Tibial nerve (tissue), 4 donors: ENCODE measurements around the gene CAMK1D. TPM values are rescaled to one million over a fixed set of nuclear protein-coding genes. Genes with fewer than 3 reads are reported as not detected.
"Not testable (repeated sequence)": the region's sequence is repeated elsewhere in the genome, so short reads cannot be mapped to it uniquely, and the experiment has no call there.

Experiments used
- DNase-seq, 2 donors: peaks; one replicate each; pipeline ENCODE4 v3.0.0-alpha.2; 2019; ENCODE audit warnings: low spot score in 2 of 2
- H3K27ac ChIP-seq, 4 donors: fragments of 200-600 bp; sonication (generic) in 3 of 4; one replicate each; pipeline ENCODE4 v1.5.1; 2017 to 2019; ENCODE audit warnings: mild to moderate bottlenecking in 1 of 4
- H3K27me3 ChIP-seq, 2 donors: fragments of 200-600 bp; sonication (generic) in 1 of 2; one replicate each; pipeline versions ENCODE4 v1.5.1 to v1.6.0; 2017 to 2019
- H3K36me3 ChIP-seq, 3 donors: fragments of 200-600 bp; sonication (generic); one replicate each; pipeline ENCODE4 v1.5.1; 2018 to 2019
- H3K4me1 ChIP-seq, 4 donors: fragments of 200-600 bp; sonication (generic) in 3 of 4; one replicate each; pipeline ENCODE4 v1.5.1; 2017 to 2019
- H3K4me3 ChIP-seq, 4 donors: fragments of 200-600 bp; sonication (generic) in 3 of 4; one replicate each; pipeline ENCODE4 v1.5.1; 2017 to 2019; ENCODE audit warnings: mild to moderate bottlenecking in 1 of 4, moderate library complexity in 1 of 4
- H3K9me3 ChIP-seq, 4 donors: fragments of 200-600 bp; sonication (generic) in 3 of 4; one replicate each; pipeline ENCODE4 v1.5.1; 2017 to 2019
- EP300 ChIP-seq, 2 donors: sonication (generic); formaldehyde crosslinking; IDR thresholded peaks; one replicate each; pipeline ENCODE4 v1.6.1; 2017; ENCODE audit warnings: antibody characterized with exemption in 2 of 2, mild to moderate bottlenecking in 1 of 2
- POLR2A ChIP-seq, 2 donors: fragments of 450-650 bp; IDR thresholded peaks; one replicate each; pipeline ENCODE4 v1.6.1; 2017; ENCODE audit warnings: antibody characterized with exemption in 2 of 2, mild to moderate bottlenecking in 2 of 2, moderate library complexity in 2 of 2
- whole genome bisulfite sequencing, 2 donors: methylation state at CpG; one replicate each; pipeline ENCODE4 v1.1.5; 2018; 5-methylcytosine and 5-hydroxymethylcytosine counted together
- total RNA-seq, 4 donors: library from RNA; depleted of rRNA; stranded (reverse); fragments of >200 nt; gene quantifications; one replicate each; pipeline ENCODE4 v1.1.0, GENCODE V29; 2016
- TF ChIP-seq, protein P1 (sequence below), 5 experiments: fragments of 200-600 bp in 3 of 5; fragments of 450-650 bp in 2 of 5; sonication (generic) in 3 of 5; IDR thresholded peaks; one replicate each; pipeline ENCODE4 v1.5.1; 2016 to 2019; ENCODE audit warnings: antibody characterized with exemption in 5 of 5, mild to moderate bottlenecking in 3 of 5, moderate library complexity in 2 of 5

The CAMK1D gene
- total RNA-seq, 4 donors from 2014 or later: 6.9 to 20.5 (median 17.2) TPM

- no peak for TF ChIP-seq EP300 (IDR thresholded peaks at IDR 0.05)
- TF ChIP-seq, protein P1, sequence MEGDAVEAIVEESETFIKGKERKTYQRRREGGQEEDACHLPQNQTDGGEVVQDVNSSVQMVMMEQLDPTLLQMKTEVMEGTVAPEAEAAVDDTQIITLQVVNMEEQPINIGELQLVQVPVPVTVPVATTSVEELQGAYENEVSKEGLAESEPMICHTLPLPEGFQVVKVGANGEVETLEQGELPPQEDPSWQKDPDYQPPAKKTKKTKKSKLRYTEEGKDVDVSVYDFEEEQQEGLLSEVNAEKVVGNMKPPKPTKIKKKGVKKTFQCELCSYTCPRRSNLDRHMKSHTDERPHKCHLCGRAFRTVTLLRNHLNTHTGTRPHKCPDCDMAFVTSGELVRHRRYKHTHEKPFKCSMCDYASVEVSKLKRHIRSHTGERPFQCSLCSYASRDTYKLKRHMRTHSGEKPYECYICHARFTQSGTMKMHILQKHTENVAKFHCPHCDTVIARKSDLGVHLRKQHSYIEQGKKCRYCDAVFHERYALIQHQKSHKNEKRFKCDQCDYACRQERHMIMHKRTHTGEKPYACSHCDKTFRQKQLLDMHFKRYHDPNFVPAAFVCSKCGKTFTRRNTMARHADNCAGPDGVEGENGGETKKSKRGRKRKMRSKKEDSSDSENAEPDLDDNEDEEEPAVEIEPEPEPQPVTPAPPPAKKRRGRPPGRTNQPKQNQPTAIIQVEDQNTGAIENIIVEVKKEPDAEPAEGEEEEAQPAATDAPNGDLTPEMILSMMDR (IDR thresholded peaks at IDR 0.05): no peak
- TF ChIP-seq POLR2A (IDR thresholded peaks at IDR 0.05): no peak
These were observed 11.1 kb downstream of the CAMK1D start for GRCh38 chr10:12360461-12360860.

GRCh38 chr10:12361115-12361514 is 11.8 kb downstream of the CAMK1D start:
- not testable (repeated sequence) for DNase-seq, H3K36me3 ChIP-seq, H3K9me3 ChIP-seq, H3K4me3 ChIP-seq, H3K27ac ChIP-seq, H3K27me3 ChIP-seq
- 80 to 82% methylated on average over 5 of the region's 5 CpGs for WGBS, 2 donors
- peaks cover 0 to 40% (median 9%) of the 10 kb centered on the region in 4 donors for H3K4me1 ChIP-seq

More at GRCh38 chr10:12360461-12360860, 11.1 kb downstream of the CAMK1D start:
- Histone ChIP-seq H3K27me3 (no peaks in the 10 kb centered on the region), H3K4me3 (no peak overlapping the region), H3K4me1 (peaks cover 0 to 34% (median 9%) of the 10 kb centered on the region in 4 donors), H3K27ac (no peak overlapping the region), H3K36me3 (no peaks in the 10 kb centered on the region), H3K9me3 (no peaks in the 10 kb centered on the region)
- no peak for DNase-seq
- WGBS, 2 donors: 85 to 86% methylated on average over 5 of the region's 5 CpGs

DNA sequence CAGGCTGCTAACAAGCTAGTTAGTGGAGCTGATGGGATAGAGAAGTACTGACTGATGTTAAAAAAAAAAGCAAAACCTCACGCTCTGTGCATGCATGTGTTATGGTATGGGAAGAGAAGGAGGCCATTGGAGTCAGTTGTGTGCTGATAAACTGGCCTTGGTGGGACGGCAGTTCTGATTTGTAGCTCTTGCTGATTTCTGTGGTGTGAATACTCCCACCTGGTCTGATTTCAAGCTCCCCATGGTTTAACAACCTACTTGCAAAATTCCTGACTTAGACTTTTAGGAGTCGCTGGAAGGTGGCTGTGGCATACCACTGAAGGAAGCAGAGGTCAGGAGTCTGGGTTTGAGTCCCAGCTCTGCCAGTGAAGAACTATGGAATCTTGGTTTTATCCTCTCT is 15.2 kb downstream of the CAMK1D start:
- peaks cover 0 to 14% (median 1%) of the 10 kb centered on the region in 4 donors for H3K4me1 ChIP-seq
- TF ChIP-seq, protein P1 (IDR thresholded peaks at IDR 0.05): no peak
- TF ChIP-seq EP300 (IDR thresholded peaks at IDR 0.05): no peak
- TF ChIP-seq POLR2A (IDR thresholded peaks at IDR 0.05): no peak

DNA sequence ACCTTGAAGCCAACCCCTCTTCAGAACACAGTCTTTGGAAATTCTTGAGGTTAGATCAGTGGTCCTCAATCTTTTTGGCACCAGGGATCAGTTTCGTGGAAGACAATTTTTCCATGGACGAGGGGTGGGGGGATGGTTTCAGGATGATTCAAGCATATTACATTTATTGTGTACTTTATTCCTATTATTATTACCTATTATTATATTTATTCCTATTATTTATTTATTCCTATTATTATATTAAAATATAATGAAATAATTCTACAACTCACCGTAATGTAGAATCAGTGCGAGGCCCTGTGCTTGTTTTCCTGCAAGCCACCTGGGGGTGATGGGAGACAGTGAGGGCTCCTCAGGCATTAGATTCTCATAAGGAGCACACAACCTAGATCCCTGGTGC is 17.9 kb downstream of the CAMK1D start:
- no peaks in the 10 kb centered on the region for H3K27me3 ChIP-seq
- H3K4me1 ChIP-seq: peaks cover 0 to 8% (median 0%) of the 10 kb centered on the region in 4 donors
- no peak overlapping the region for H3K27ac ChIP-seq
- H3K4me3 ChIP-seq: no peak overlapping the region
- TF ChIP-seq EP300 (IDR thresholded peaks at IDR 0.05) (no peak), POLR2A (IDR thresholded peaks at IDR 0.05) (no peak)
- TF ChIP-seq, protein P1 (IDR thresholded peaks at IDR 0.05): no peak
- DNase-seq: no peak
- H3K36me3 ChIP-seq: no peaks in the 10 kb centered on the region
- 95 to 96% methylated on average over 4 of the region's 4 CpGs for WGBS, 2 donors
- H3K9me3 ChIP-seq: no peaks in the 10 kb centered on the region

More for the DNA sequence above, 15.2 kb downstream of the CAMK1D start:
- no peak for DNase-seq
- Histone ChIP-seq H3K27ac (no peak overlapping the region), H3K27me3 (no peaks in the 10 kb centered on the region), H3K36me3 (no peaks in the 10 kb centered on the region), H3K4me3 (no peak overlapping the region), H3K9me3 (no peaks in the 10 kb centered on the region)
- 95 to 100% methylated on average over 3 of the region's 3 CpGs for WGBS, 2 donors

DNA sequence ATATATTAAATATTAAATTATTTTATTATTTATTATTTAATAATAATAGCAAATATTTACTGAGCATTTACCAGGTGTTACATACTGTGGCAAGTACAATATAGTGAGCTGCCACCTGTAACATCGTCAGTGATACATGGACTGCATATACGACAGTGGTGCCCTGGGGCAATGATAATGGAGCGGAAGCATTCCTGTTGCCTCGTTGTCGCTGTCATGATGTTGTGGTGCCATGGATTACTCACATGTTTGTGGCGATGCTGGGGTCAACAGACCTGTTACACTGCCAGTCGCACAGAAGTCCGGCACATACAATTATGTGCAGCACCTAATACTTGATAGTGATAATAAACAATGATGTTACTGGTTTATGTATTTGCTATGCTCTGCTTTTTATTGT is 20.6 kb downstream of the CAMK1D start:
- Histone ChIP-seq H3K27me3 (no peaks in the 10 kb centered on the region), H3K27ac (no peak overlapping the region), H3K4me3 (no peak overlapping the region), H3K4me1 (peaks cover 0 to 8% (median 0%) of the 10 kb centered on the region in 4 donors), H3K36me3 (no peaks in the 10 kb centered on the region), H3K9me3 (no peaks in the 10 kb centered on the region)
- WGBS, 2 donors: 94 to 95% methylated on average over 8 of the region's 8 CpGs
- no peak for TF ChIP-seq POLR2A (IDR thresholded peaks at IDR 0.05)
- TF ChIP-seq, protein P1 (IDR thresholded peaks at IDR 0.05): no peak
- TF ChIP-seq EP300 (IDR thresholded peaks at IDR 0.05): no peak
- no peak for DNase-seq

DNA sequence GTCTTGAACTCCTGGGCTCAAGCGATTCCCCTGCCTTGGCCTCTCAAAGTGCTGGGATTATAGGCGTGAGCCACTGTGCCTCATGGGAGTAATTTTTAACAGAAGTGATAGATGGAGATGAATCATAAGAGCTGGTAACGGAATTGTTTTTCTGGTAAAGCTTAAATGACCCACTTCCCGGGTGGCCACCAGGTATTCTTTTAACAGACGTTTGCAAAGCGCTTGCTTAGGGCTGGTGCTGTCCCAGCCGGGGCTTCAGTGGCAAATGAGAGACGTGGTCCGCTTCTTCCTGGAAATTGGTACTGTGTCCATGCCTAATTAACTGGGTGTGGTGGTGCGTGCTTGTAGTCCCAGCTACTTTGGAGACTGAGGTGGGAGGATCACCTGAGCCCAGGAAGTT is 23.5 kb downstream of the CAMK1D start:
- Histone ChIP-seq H3K27me3 (no peaks in the 10 kb centered on the region), H3K9me3 (no peaks in the 10 kb centered on the region), H3K4me3 (no peak overlapping the region), H3K36me3 (no peaks in the 10 kb centered on the region), H3K4me1 (no peaks in the 10 kb centered on the region), H3K27ac (no peak overlapping the region)
- WGBS, 2 donors: 86 to 87% methylated on average over 10 of the region's 10 CpGs
- DNase-seq: no peak
- TF ChIP-seq POLR2A (IDR thresholded peaks at IDR 0.05): no peak
- TF ChIP-seq EP300 (IDR thresholded peaks at IDR 0.05): no peak
- TF ChIP-seq, protein P1 (IDR thresholded peaks at IDR 0.05): no peak
